ENCODE results near the gene DNAJC18. TPM values are rescaled to one million over a fixed set of nuclear protein-coding genes. Genes with fewer than 3 reads are reported as not detected.
"Not testable (repeated sequence)": the region's sequence is repeated elsewhere in the genome, so short reads cannot be mapped to it uniquely, and the experiment has no call there.

Gene DNAJC18
- 12.5 and 14.1 TPM in 2 replicates for total RNA-seq (2022)
- Bru-seq, nascent RNA: percentile 54 among the genes with signal in this experiment
- percentile 58 among the genes with signal in this experiment for BruChase-seq, experiment 1, labeled RNA remaining after a 2-hour chase
- BruChase-seq, experiment 2, labeled RNA remaining after a 6-hour chase: percentile 59 among the genes with signal in this experiment
- long read RNA-seq, full-length matches to known transcripts: 15 of 18 reads
- long read RNA-seq, partial matches to known transcripts: 1 of 18 reads
- long read RNA-seq, other reads (novel, unspliced or antisense): 2 of 18 reads

DNA sequence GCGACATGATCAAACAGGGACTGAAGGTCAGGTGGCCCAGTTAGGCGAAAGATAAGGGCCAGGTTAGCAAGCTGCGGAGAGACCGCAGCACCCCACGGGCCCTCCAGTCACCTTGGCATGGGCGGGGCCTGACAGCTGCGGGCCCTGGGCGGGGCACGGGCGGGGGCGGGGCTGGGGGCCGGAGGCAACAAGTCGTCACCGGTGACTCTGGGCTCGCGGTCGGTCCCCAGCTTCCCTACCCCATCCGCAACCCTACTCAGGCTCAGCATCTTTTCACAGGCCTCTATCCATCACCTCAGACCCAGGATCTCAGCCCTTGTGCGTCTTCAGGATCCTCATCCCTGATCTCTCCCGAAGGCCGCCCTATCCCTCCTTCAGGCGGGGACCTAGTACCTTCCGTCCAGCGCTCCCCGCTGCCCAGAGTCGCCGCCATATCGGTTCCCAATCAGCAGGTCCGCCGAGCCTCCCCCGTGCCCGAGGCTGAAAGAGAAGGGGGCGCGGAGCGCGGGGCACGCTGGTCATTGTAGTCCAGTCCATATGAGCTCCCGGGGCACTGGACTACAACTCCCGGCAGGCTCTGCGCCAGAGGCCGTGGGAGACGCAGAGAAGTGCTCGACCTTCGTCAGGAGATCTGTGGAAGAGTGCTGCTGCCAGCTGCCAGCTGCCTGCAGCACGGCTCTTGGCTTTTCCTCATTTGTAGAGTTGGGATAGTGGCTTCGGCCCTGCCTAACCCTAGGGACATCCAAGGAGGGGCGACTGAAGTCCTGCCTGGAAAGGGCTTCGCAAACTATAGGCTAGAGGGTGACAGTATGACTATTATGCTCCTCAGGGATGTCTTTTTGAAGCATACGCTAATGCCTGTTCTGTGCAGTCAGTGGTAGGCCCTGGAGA lies at the start of gene DNAJC18:
Gene DNAJC18 (minus strand): TSS at position 513 of the 891 bp plus-strand sequence. CDS start 80 bp downstream, at position 433.
- Histone ChIP-seq H3K36me3 (ENCODE audit: control insufficient read depth, insufficient read depth, low read length) (no peaks in the 10 kb centered on the region), H3K4me1 (peaks cover 22% of the 10 kb centered on the region), H3K27me3 (replicated peaks; ENCODE audit: control insufficient read depth, insufficient read depth, low read length) (no peaks in the 10 kb centered on the region), H3K4me3 (ENCODE audit: low read depth, low read length) (peak within 1 kb of the TSS; percentile 94), H3K9me3 (no peaks in the 10 kb centered on the region)
- H3K36me3 Mint-ChIP-seq (ENCODE audit: insufficient read depth, unreplicated experiment): peaks cover 6% of the 10 kb centered on the region
- peak within 1 kb of the TSS; percentile 96 for H3K27ac Mint-ChIP-seq (ENCODE audit: unreplicated experiment)
- intact Hi-C loops (cut with micrococcal nuclease; ENCODE audit: unreplicated experiment): loop anchor here (1.0 to 5.0 kb wide), 4 partner anchors 20 to 123 kb away; partner anchors contain the start of genes SPATA24 and UBE2D2
- peak within 1 kb of the TSS; percentile 99 for H3K4me3 Mint-ChIP-seq (ENCODE audit: unreplicated experiment)
- H3K4me1 Mint-ChIP-seq (ENCODE audit: low read depth, unreplicated experiment): peaks cover 21% of the 10 kb centered on the region
- H3K27me3 Mint-ChIP-seq (ENCODE audit: insufficient read depth, unreplicated experiment): no peaks in the 10 kb centered on the region
- TF ChIP-seq, protein P1, sequence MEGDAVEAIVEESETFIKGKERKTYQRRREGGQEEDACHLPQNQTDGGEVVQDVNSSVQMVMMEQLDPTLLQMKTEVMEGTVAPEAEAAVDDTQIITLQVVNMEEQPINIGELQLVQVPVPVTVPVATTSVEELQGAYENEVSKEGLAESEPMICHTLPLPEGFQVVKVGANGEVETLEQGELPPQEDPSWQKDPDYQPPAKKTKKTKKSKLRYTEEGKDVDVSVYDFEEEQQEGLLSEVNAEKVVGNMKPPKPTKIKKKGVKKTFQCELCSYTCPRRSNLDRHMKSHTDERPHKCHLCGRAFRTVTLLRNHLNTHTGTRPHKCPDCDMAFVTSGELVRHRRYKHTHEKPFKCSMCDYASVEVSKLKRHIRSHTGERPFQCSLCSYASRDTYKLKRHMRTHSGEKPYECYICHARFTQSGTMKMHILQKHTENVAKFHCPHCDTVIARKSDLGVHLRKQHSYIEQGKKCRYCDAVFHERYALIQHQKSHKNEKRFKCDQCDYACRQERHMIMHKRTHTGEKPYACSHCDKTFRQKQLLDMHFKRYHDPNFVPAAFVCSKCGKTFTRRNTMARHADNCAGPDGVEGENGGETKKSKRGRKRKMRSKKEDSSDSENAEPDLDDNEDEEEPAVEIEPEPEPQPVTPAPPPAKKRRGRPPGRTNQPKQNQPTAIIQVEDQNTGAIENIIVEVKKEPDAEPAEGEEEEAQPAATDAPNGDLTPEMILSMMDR (IDR thresholded peaks at IDR 0.05; ENCODE audit: insufficient read depth in 1 of 2, low read depth in 1 of 2, low read length in 1 of 2, severe bottlenecking in 1 of 2, unreplicated experiment in 1 of 2): no peak
- CTCF ChIA-PET: interaction anchor here (0.5 to 1.4 kb wide), 7 partner anchors 9 to 324 kb away, joined by 3 to 9 read pairs (median 4); no protein-coding TSS in a partner anchor
- DNase-seq: peak; percentile 94
- POLR2A ChIA-PET: interaction anchor here (0.6 to 1.4 kb wide), 11 partner anchors 9 to 1107 kb away, joined by 3 to 8 read pairs (median 4); partner anchors contain the start of genes PAIP2 and SPATA24
- BruUV-seq (replicated peaks): no TSS peak
- no peaks in the 10 kb centered on the region for H3K9me3 Mint-ChIP-seq (ENCODE audit: unreplicated experiment)

DNA sequence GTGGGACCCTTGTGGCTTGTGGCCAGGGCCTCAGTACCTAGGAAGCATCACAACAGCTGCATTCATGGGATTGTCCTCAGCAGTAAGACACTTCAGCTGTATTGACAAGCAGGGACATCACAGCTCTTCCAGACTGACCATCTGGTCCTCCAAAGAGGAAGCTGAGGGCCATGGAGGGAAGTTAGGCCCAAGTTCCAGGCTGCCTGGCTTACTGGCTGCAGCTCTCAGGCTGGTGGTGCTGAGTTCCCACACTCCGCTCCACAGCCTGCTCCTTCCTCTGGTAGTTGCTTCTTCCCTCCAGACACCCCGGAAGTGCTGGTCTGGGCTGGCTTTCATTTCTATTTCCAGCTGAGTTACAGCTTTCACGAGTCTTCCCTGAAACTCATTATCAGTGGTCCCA lies 48.9 kb upstream of the DNAJC18 start:
- Mint-ChIP-seq H3K4me3 (ENCODE audit: unreplicated experiment) (no peak overlapping the region), H3K36me3 (ENCODE audit: insufficient read depth, unreplicated experiment) (no peaks in the 10 kb centered on the region), H3K27me3 (ENCODE audit: insufficient read depth, unreplicated experiment) (no peaks in the 10 kb centered on the region), H3K9me3 (ENCODE audit: unreplicated experiment) (no peaks in the 10 kb centered on the region), H3K27ac (ENCODE audit: unreplicated experiment) (no peak overlapping the region), H3K4me1 (ENCODE audit: low read depth, unreplicated experiment) (peaks cover 8% of the 10 kb centered on the region)
- CTCF ChIA-PET: no interaction called here
- peaks cover 9% of the 10 kb centered on the region for H3K4me1 ChIP-seq
- DNase-seq: no peak
- H3K36me3 ChIP-seq (ENCODE audit: control insufficient read depth, insufficient read depth, low read length): no peaks in the 10 kb centered on the region
- intact Hi-C loops (cut with micrococcal nuclease; ENCODE audit: unreplicated experiment): no loop called here
- H3K4me3 ChIP-seq (ENCODE audit: low read depth, low read length): no peak overlapping the region
- no peaks in the 10 kb centered on the region for H3K9me3 ChIP-seq
- TF ChIP-seq, protein P1 (IDR thresholded peaks at IDR 0.05; ENCODE audit: insufficient read depth in 1 of 2, low read depth in 1 of 2, low read length in 1 of 2, severe bottlenecking in 1 of 2, unreplicated experiment in 1 of 2): no peak
- POLR2A ChIA-PET: interaction anchor here (0.6 kb wide), 1 partner anchor 49 kb away, joined by 4 read pairs; the partner anchor contains the start of gene DNAJC18
- no peaks in the 10 kb centered on the region for H3K27me3 ChIP-seq (replicated peaks; ENCODE audit: control insufficient read depth, insufficient read depth, low read length)
- no TSS peak for BruUV-seq (replicated peaks)

DNA sequence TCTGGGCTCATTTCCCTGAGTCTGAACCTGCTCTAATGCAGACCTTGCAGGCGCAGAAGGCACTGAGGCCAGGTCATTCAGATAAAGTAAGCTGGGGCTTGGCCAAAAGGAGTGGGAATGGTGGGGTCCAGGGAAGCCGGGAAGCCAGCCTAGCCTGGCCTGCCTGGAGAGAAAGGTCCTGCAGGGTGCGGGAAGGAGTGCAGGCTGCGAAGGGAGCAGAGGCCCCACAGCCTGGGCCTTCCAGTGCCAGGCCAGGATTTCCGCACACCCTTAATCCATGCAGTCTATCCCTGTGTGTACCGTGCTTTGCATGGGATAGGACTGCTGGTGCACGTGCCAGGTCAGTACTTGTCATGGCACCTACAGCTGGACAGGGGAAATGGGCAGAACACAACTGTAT lies 46.9 kb upstream of the DNAJC18 start:
- Mint-ChIP-seq H3K36me3 (ENCODE audit: insufficient read depth, unreplicated experiment) (no peaks in the 10 kb centered on the region), H3K27me3 (ENCODE audit: insufficient read depth, unreplicated experiment) (no peaks in the 10 kb centered on the region), H3K27ac (ENCODE audit: unreplicated experiment) (no peak overlapping the region), H3K9me3 (ENCODE audit: unreplicated experiment) (no peaks in the 10 kb centered on the region), H3K4me1 (ENCODE audit: low read depth, unreplicated experiment) (no peaks in the 10 kb centered on the region), H3K4me3 (ENCODE audit: unreplicated experiment) (no peak overlapping the region)
- Histone ChIP-seq H3K36me3 (ENCODE audit: control insufficient read depth, insufficient read depth, low read length) (no peaks in the 10 kb centered on the region), H3K4me3 (ENCODE audit: low read depth, low read length) (no peak overlapping the region), H3K4me1 (no peaks in the 10 kb centered on the region), H3K27me3 (replicated peaks; ENCODE audit: control insufficient read depth, insufficient read depth, low read length) (no peaks in the 10 kb centered on the region), H3K9me3 (no peaks in the 10 kb centered on the region)
- BruUV-seq (replicated peaks): no TSS peak
- POLR2A ChIA-PET: no interaction called here
- DNase-seq: no peak
- CTCF ChIA-PET: no interaction called here
- TF ChIP-seq, protein P1 (IDR thresholded peaks at IDR 0.05; ENCODE audit: insufficient read depth in 1 of 2, low read depth in 1 of 2, low read length in 1 of 2, severe bottlenecking in 1 of 2, unreplicated experiment in 1 of 2): no peak
- intact Hi-C loops (cut with micrococcal nuclease; ENCODE audit: unreplicated experiment): no loop called here

DNA sequence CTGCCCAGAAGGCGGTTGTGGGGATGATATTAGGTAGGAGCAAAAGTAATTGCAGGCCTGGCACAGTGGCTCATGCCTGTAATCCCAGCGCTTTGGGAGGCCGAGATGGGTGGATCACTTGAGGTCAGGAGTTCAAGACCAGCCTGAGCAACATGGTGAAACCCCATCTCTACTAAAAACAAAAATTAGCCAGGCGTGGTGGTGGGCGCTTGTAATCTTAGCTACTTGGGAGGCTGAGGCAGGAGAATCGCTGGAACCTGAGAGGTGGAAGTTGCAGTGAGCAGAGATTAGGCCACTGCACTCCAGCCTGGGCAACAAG lies 43.5 kb upstream of the DNAJC18 start:
- BruUV-seq (replicated peaks); H3K9me3 ChIP-seq; H3K36me3 Mint-ChIP-seq (ENCODE audit: insufficient read depth, unreplicated experiment); H3K4me1 Mint-ChIP-seq (ENCODE audit: low read depth, unreplicated experiment); DNase-seq; CTCF ChIA-PET; H3K4me1 ChIP-seq; H3K4me3 Mint-ChIP-seq (ENCODE audit: unreplicated experiment); H3K27ac Mint-ChIP-seq (ENCODE audit: unreplicated experiment); H3K4me3 ChIP-seq (ENCODE audit: low read depth, low read length); H3K9me3 Mint-ChIP-seq (ENCODE audit: unreplicated experiment); H3K27me3 Mint-ChIP-seq (ENCODE audit: insufficient read depth, unreplicated experiment); POLR2A ChIA-PET; H3K27me3 ChIP-seq (replicated peaks; ENCODE audit: control insufficient read depth, insufficient read depth, low read length); intact Hi-C loops (cut with micrococcal nuclease; ENCODE audit: unreplicated experiment); H3K36me3 ChIP-seq (ENCODE audit: control insufficient read depth, insufficient read depth, low read length): not testable (repeated sequence)

Measured in Caco-2 (cell line).